Epithelial cell of esophagus (primary cell): ENCODE data around the gene PAX3.

Experiments
- DNase-seq: peaks from one replicate; pipeline ENCODE4 v3.0.0; 2010; ENCODE audit warnings: low read depth
- H3K4me3 ChIP-seq: 2 replicates; pipeline ENCODE4 v1.5.1; 2011; ENCODE audit warnings: mild to moderate bottlenecking, low read length, control low read depth
- CTCF ChIP-seq: IDR thresholded peaks from 2 replicates; pipeline ENCODE4 v1.5.1; 2011; ENCODE audit warnings: low read depth, mild to moderate bottlenecking, low read length, control low read depth, inconsistent platforms; ENCODE audit not compliant: insufficient read depth; ENCODE audit errors: missing control alignments

PAX3 gene

GRCh38 chr2:222301053-222301795 lies 2.4 kb upstream of the PAX3 start:
- no peak for TF ChIP-seq CTCF
- no peak for DNase-seq
- H3K4me3 ChIP-seq, result no peak overlapping the region

GRCh38 chr2:222300726-222301052 lies 1.9 kb upstream of the PAX3 start:
- no peak for TF ChIP-seq CTCF
- DNase-seq, result no peak
- H3K4me3 ChIP-seq, result no peak overlapping the region

- H3K4me3 ChIP-seq, result no peak overlapping the region
- DNase-seq, result no peak
- no peak for TF ChIP-seq CTCF
These were observed 1.3 kb upstream of the PAX3 start for GRCh38 chr2:222299906-222300725.

GRCh38 chr2:222298001-222298310 lies 842 bp downstream of the PAX3 start:
- TF ChIP-seq CTCF, result no peak
- no peak overlapping the region for H3K4me3 ChIP-seq
- DNase-seq, result no peak

GRCh38 chr2:222297600-222297935 lies 1.2 kb downstream of the PAX3 start:
- no peak for DNase-seq
- H3K4me3 ChIP-seq, result no peak overlapping the region
- no peak for TF ChIP-seq CTCF

- no peak overlapping the region for H3K4me3 ChIP-seq
- no peak for TF ChIP-seq CTCF
- DNase-seq, result no peak
These were observed 1.7 kb downstream of the PAX3 start for GRCh38 chr2:222296911-222297599.
